Progenitor cell of endocrine pancreas (in vitro differentiated cells): ENCODE data around the gene MAST4. TPM values are rescaled to one million over a fixed set of nuclear protein-coding genes. Genes with fewer than 3 reads are reported as not detected.

Source experiments
- DNase-seq: peaks from one replicate; pipeline ENCODE4 v3.0.0; 2021; ENCODE audit warnings: low spot score; ENCODE audit not compliant: unreplicated experiment
- H3K27ac Mint-ChIP-seq: 2 replicates; pipeline ENCODE4 v1.8.0; 2021; ENCODE audit warnings: mild to moderate bottlenecking, moderate library complexity, mixed read lengths
- H3K27me3 Mint-ChIP-seq: 2 replicates; pipeline ENCODE4 v1.8.0; 2021; ENCODE audit warnings: mixed read lengths
- H3K36me3 Mint-ChIP-seq: 2 replicates; pipeline ENCODE4 v1.8.0; 2022; ENCODE audit warnings: mixed read lengths; ENCODE audit not compliant: insufficient read depth
- H3K4me1 Mint-ChIP-seq: 2 replicates; pipeline ENCODE4 v1.8.0; 2021; ENCODE audit warnings: low read depth, mixed read lengths
- H3K4me3 Mint-ChIP-seq: 2 replicates; pipeline ENCODE4 v1.8.0; 2021; ENCODE audit warnings: low read depth, mild to moderate bottlenecking, moderate library complexity, mixed read lengths
- H3K9me3 Mint-ChIP-seq: 2 replicates; pipeline ENCODE4 v1.8.0; 2021; ENCODE audit warnings: low read depth, mixed read lengths
- total RNA-seq: library from RNA; stranded (reverse); gene quantifications from 2 replicates; pipeline ENCODE4 v1.2.1, GENCODE V29; 2021
- TF ChIP-seq, protein P1 (sequence below): fragments of 200-600 bp; sonication (generic); IDR thresholded peaks from one replicate; pipeline ENCODE4 v1.5.0; 2021; ENCODE audit warnings: antibody characterized with exemption, mild to moderate bottlenecking; ENCODE audit not compliant: unreplicated experiment

The MAST4 gene
- total RNA-seq, 1 donor from 2014 or later = 45.3 TPM

DNA sequence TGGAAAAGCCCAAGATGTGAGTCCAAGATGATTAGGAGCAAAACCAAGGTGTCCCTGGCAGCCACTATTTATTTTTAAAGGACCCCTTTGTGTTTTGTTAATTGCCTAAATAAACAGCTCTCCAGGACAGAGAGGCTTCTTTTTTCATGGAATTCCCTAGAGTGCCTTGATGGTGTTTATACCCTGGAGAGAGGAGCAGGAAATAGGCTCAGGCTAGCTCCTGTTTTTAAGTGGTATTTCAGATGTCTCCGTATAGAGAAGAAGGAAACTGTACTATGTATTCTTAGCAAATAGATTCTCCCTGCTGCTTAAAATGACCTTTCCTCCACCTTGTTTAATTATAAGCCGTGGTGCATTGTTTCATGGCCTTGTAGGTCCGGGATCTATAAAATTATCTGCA lies 308.0 kb downstream of the MAST4 start:
- no peak overlapping the region for H3K4me3 Mint-ChIP-seq
- H3K27ac Mint-ChIP-seq = no peak overlapping the region
- peaks cover 1% of the 10 kb centered on the region for H3K36me3 Mint-ChIP-seq
- DNase-seq = no peak
- TF ChIP-seq, protein P1, sequence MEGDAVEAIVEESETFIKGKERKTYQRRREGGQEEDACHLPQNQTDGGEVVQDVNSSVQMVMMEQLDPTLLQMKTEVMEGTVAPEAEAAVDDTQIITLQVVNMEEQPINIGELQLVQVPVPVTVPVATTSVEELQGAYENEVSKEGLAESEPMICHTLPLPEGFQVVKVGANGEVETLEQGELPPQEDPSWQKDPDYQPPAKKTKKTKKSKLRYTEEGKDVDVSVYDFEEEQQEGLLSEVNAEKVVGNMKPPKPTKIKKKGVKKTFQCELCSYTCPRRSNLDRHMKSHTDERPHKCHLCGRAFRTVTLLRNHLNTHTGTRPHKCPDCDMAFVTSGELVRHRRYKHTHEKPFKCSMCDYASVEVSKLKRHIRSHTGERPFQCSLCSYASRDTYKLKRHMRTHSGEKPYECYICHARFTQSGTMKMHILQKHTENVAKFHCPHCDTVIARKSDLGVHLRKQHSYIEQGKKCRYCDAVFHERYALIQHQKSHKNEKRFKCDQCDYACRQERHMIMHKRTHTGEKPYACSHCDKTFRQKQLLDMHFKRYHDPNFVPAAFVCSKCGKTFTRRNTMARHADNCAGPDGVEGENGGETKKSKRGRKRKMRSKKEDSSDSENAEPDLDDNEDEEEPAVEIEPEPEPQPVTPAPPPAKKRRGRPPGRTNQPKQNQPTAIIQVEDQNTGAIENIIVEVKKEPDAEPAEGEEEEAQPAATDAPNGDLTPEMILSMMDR = no peak
- H3K4me1 Mint-ChIP-seq = peaks cover 27% of the 10 kb centered on the region
- H3K9me3 Mint-ChIP-seq = no peaks in the 10 kb centered on the region
- no peaks in the 10 kb centered on the region for H3K27me3 Mint-ChIP-seq

DNA sequence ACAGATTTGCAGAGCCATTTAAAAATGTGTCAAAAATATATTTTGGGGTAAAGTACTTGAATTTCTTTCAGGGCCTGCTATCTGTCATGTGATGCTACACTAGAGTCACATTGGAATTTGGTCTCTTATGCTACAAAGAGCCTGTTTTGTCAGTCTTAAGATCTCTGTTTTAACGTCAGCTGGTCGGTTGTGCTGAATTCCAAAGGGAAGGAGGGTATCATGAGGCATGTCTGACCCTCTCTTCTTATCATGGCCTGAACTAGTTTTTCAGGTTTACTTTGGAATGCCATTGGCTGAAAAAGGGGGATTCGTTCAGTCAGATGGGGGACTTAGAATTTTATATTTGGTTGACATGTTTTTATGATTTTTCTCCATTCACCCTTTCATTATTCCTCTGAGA lies 309.8 kb downstream of the MAST4 start:
- no peak for DNase-seq
- TF ChIP-seq, protein P1 = no peak
- H3K27ac Mint-ChIP-seq = peak overlapping the region; percentile 28
- H3K4me1 Mint-ChIP-seq = peaks cover 22% of the 10 kb centered on the region
- no peaks in the 10 kb centered on the region for H3K9me3 Mint-ChIP-seq
- H3K27me3 Mint-ChIP-seq = no peaks in the 10 kb centered on the region
- H3K36me3 Mint-ChIP-seq = peaks cover 1% of the 10 kb centered on the region
- no peak overlapping the region for H3K4me3 Mint-ChIP-seq

GRCh38 chr5:66908230-66908629 lies 312.0 kb downstream of the MAST4 start:
- Mint-ChIP-seq H3K36me3 (no peaks in the 10 kb centered on the region), H3K27me3 (no peaks in the 10 kb centered on the region), H3K4me1 (peaks cover 22% of the 10 kb centered on the region), H3K4me3 (no peak overlapping the region), H3K27ac (no peak overlapping the region), H3K9me3 (no peaks in the 10 kb centered on the region)
- TF ChIP-seq, protein P1 = no peak
- DNase-seq = no peak

DNA sequence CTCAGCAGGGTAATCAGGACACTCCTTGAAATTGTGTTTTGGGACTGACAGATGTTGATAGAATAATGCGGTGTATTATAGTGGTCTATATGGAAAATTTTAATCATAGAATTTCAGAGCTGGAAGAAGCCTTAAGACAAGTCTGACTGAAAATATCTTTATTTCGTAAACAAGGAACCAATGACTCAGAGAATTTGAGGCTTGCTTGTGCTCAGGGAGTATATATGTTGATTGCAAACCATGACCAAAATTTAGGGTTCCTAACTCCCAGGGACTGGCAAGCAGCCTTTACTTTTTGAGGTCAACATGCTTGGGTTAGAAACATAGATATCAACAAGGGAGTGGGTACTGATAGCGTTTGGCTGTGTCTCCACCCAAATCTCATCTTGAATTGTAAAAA lies 313.2 kb downstream of the MAST4 start:
- H3K9me3 Mint-ChIP-seq = no peaks in the 10 kb centered on the region
- no peak overlapping the region for H3K27ac Mint-ChIP-seq
- H3K4me1 Mint-ChIP-seq = peaks cover 16% of the 10 kb centered on the region
- no peak for DNase-seq
- no peak overlapping the region for H3K4me3 Mint-ChIP-seq
- H3K36me3 Mint-ChIP-seq = no peaks in the 10 kb centered on the region
- TF ChIP-seq, protein P1 = no peak
- no peaks in the 10 kb centered on the region for H3K27me3 Mint-ChIP-seq

GRCh38 chr5:66912787-66913186 lies 316.6 kb downstream of the MAST4 start:
- Mint-ChIP-seq H3K27me3 (no peaks in the 10 kb centered on the region), H3K9me3 (no peaks in the 10 kb centered on the region), H3K4me3 (no peak overlapping the region), H3K36me3 (no peaks in the 10 kb centered on the region), H3K4me1 (peaks cover 4% of the 10 kb centered on the region), H3K27ac (no peak overlapping the region)
- TF ChIP-seq, protein P1 = no peak
- DNase-seq = no peak
